B cell (primary cell): ENCODE measurements around the gene CRB1. TPM values are rescaled to one million over a fixed set of nuclear protein-coding genes. Genes with fewer than 3 reads are reported as not detected.

Experiments used
- ATAC-seq: fragments of 200-7000 bp; cut with Tn5 transposase; one replicate; pipeline ENCODE4 v1.10.0; 2021; ENCODE audit warnings: low read depth, mild to moderate bottlenecking, moderate number of reproducible peaks, moderate library complexity
- CTCF ChIA-PET: fragments of 350-600 bp; sonication (Branson Sonifier 250); formaldehyde crosslinking; loops from one replicate; lab custom pipeline; 2021; ENCODE audit warnings: antibody characterized with exemption, inconsistent platforms; lab: Charles Lee
- POLR2A ChIA-PET: fragments of 350-600 bp; sonication (Branson Sonifier 250); formaldehyde crosslinking; loops from one replicate; lab custom pipeline; 2021; ENCODE audit warnings: antibody characterized with exemption; lab: Charles Lee
- DNase-seq: peaks from one replicate; pipeline ENCODE4 v3.0.0; 2013
- H2AFZ ChIP-seq: 2 replicates; pipeline ENCODE4 v1.6.1; 2012; ENCODE audit warnings: mild to moderate bottlenecking, low read depth, low read length; ENCODE audit not compliant: insufficient read depth, poor library complexity, severe bottlenecking
- H3K27ac ChIP-seq, 2 donors: 1 replicate in 1 of 2; 2 replicates in 1 of 2; pipeline ENCODE4 v1.5.1; 2012 to 2013; ENCODE audit warnings: low read length in 2 of 2, mild to moderate bottlenecking in 2 of 2, moderate library complexity in 1 of 2
- H3K27me3 ChIP-seq, 4 experiments: fragments of 200-600 bp in 1 of 4; sonication (generic) in 1 of 4; replicated peaks in 1 of 4; 1 replicate in 2 of 4; 2 replicates in 2 of 4; pipeline versions ENCODE4 v1.6.1 to v1.7.0; 2013 to 2016; ENCODE audit warnings: low read length in 3 of 4, mild to moderate bottlenecking in 2 of 4, mixed read lengths in 1 of 4, moderate library complexity in 1 of 4; ENCODE audit not compliant: insufficient read depth in 4 of 4, control insufficient read depth in 3 of 4; ENCODE audit errors: control extremely low read depth in 1 of 4
- H3K36me3 ChIP-seq, 2 experiments: replicated peaks in 1 of 2; 1 replicate in 1 of 2; 2 replicates in 1 of 2; pipeline versions ENCODE4 v1.6.1 to v1.7.1; 2013; ENCODE audit warnings: low read length in 1 of 2; ENCODE audit not compliant: insufficient read depth in 2 of 2, control insufficient read depth in 1 of 2; ENCODE audit errors: control extremely low read depth in 1 of 2, extremely low read depth in 1 of 2
- H3K4me1 ChIP-seq, 2 donors: fragments of 200-600 bp in 1 of 2; sonication (generic) in 1 of 2; 1 replicate in 1 of 2; 2 replicates in 1 of 2; pipeline versions ENCODE4 v1.5.1 to v1.6.1; 2013 to 2017; ENCODE audit warnings: low read length in 2 of 2; ENCODE audit not compliant: control insufficient read depth in 2 of 2, insufficient read depth in 2 of 2
- H3K4me2 ChIP-seq: replicated peaks from 2 replicates; pipeline ENCODE3; 2012; ENCODE audit warnings: mild to moderate bottlenecking, low read depth, low read length; ENCODE audit not compliant: poor library complexity, severe bottlenecking
- H3K4me3 ChIP-seq, 5 experiments: fragments of 200-600 bp in 1 of 5; sonication (generic) in 1 of 5; 1 replicate in 3 of 5; 2 replicates in 2 of 5; pipeline versions ENCODE4 v1.5.1 to v1.7.0; 2011 to 2016; ENCODE audit warnings: low read length in 4 of 5, mild to moderate bottlenecking in 4 of 5, low read depth in 2 of 5, control low read depth in 1 of 5, moderate library complexity in 1 of 5; ENCODE audit not compliant: insufficient read depth in 1 of 5; ENCODE audit errors: control extremely low read depth in 1 of 5, extremely low read depth in 1 of 5
- H3K79me2 ChIP-seq: fragments of 200-600 bp; sonication (generic); one replicate; pipeline ENCODE4 v1.6.0; 2016; ENCODE audit warnings: low read length; ENCODE audit not compliant: control insufficient read depth, insufficient read depth
- H3K9ac ChIP-seq: fragments of 200-600 bp; sonication (generic); 2 replicates; pipeline ENCODE4 v1.6.1; 2017; ENCODE audit warnings: mild to moderate bottlenecking, low read length, moderate library complexity
- H3K9me3 ChIP-seq, 3 donors: one replicate each; pipeline versions ENCODE4 v1.6.1 to v1.7.1; 2013; ENCODE audit warnings: low read length in 2 of 3; ENCODE audit not compliant: control insufficient read depth in 2 of 3, insufficient read depth in 1 of 3; ENCODE audit errors: control extremely low read depth in 1 of 3
- H4K20me1 ChIP-seq: 2 replicates; pipeline ENCODE4 v1.6.0; 2012; ENCODE audit warnings: mild to moderate bottlenecking, low read length; ENCODE audit not compliant: insufficient read depth, control insufficient read depth, poor library complexity, severe bottlenecking
- H3K27ac Mint-ChIP-seq: one replicate; pipeline ENCODE4 v1.8.0; 2021; ENCODE audit warnings: mixed read lengths
- H3K27me3 Mint-ChIP-seq: one replicate; pipeline ENCODE4 v1.8.0; 2021; ENCODE audit warnings: mixed read lengths
- H3K4me1 Mint-ChIP-seq: one replicate; pipeline ENCODE4 v1.8.0; 2021; ENCODE audit warnings: mixed read lengths
- H3K4me3 Mint-ChIP-seq: one replicate; pipeline ENCODE4 v1.8.0; 2021; ENCODE audit warnings: mixed read lengths
- H3K9me3 Mint-ChIP-seq: one replicate; pipeline ENCODE4 v1.8.0; 2022; ENCODE audit warnings: mixed read lengths; ENCODE audit not compliant: insufficient read depth
- EZH2 ChIP-seq: IDR thresholded peaks from 2 replicates; pipeline ENCODE4 v1.6.1; 2012; ENCODE audit warnings: borderline replicate concordance, low read depth, mild to moderate bottlenecking, moderate library complexity, low read length; ENCODE audit not compliant: insufficient read depth, poor library complexity, severe bottlenecking
- WGBS: methylation state at CpG from one replicate; pipeline ENCODE4 v1.1.5; 2013; ENCODE audit warnings: missing lambda C conversion rate; ENCODE audit not compliant: insufficient coverage; 5-methylcytosine and 5-hydroxymethylcytosine counted together
- intact Hi-C: fragments of 100-400 bp; cut with micrococcal nuclease; formaldehyde crosslinking; loops from one replicate; pipeline ENCODE4 v1.10.0; 2022
- polyA plus RNA-seq: library from polyadenylated mRNA; depleted of rRNA; stranded (reverse); fragments of >200 nt; gene quantifications from 2 replicates; pipeline ENCODE4 v1.2.3, GENCODE V29; 2012
- total RNA-seq, 2 donors: library from RNA; stranded (reverse); fragments of 120-200 nt in 1 of 2; gene quantifications; 1 replicate in 1 of 2; 2 replicates in 1 of 2; pipeline versions ENCODE4 v1.2.3 to v1.2.4, GENCODE V29; 2013 to 2022
- TF ChIP-seq, protein P1 (sequence below): fragments of 200-600 bp; IDR thresholded peaks from one replicate; pipeline ENCODE4 v1.8.0; 2022; ENCODE audit warnings: antibody characterized with exemption, mild to moderate bottlenecking

Gene CRB1
- total and polyA plus RNA-seq, 2 donors (not counting 1 experiment from before 2014, with no cell fraction given), result 0.15 TPM; not detected in 1

DNA sequence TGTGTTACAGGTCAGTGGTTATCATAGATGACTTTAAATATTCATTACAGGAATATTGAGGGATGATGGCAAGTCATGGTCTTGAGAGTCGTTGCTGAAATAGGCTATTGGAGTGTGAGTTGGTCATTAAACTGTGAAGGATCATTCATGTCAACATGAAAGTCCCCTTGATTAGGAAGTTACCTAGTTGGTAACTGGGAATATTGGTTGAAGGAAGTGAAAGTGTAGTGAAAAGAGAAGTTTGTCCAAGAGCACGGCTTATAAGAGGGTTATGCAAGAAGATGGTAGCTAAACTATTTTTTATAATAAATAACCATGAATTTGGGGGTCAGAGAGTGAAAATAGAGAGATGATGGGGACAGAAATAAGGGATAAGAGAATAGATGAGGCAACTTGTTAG is 16.9 kb downstream of the CRB1 start:
- ChIA-PET POLR2A (no interaction called here), CTCF (no interaction called here)
- Histone ChIP-seq H3K4me1 (peaks cover 6 to 7% of the 10 kb centered on the region in 2 donors), H3K9me3 (no peaks in the 10 kb centered on the region), H3K27ac (no peak overlapping the region), H3K4me2 (no peak overlapping the region), H3K27me3 (no peaks in the 10 kb centered on the region), H3K9ac (no peak overlapping the region), H2AFZ (no peak overlapping the region), H3K36me3 (no peaks in the 10 kb centered on the region), H3K79me2 (no peaks in the 10 kb centered on the region), H4K20me1 (no peaks in the 10 kb centered on the region), H3K4me3 (no peak overlapping the region)
- WGBS, result 82% methylated on average over 1 of the region's 2 CpGs
- TF ChIP-seq, protein P1, sequence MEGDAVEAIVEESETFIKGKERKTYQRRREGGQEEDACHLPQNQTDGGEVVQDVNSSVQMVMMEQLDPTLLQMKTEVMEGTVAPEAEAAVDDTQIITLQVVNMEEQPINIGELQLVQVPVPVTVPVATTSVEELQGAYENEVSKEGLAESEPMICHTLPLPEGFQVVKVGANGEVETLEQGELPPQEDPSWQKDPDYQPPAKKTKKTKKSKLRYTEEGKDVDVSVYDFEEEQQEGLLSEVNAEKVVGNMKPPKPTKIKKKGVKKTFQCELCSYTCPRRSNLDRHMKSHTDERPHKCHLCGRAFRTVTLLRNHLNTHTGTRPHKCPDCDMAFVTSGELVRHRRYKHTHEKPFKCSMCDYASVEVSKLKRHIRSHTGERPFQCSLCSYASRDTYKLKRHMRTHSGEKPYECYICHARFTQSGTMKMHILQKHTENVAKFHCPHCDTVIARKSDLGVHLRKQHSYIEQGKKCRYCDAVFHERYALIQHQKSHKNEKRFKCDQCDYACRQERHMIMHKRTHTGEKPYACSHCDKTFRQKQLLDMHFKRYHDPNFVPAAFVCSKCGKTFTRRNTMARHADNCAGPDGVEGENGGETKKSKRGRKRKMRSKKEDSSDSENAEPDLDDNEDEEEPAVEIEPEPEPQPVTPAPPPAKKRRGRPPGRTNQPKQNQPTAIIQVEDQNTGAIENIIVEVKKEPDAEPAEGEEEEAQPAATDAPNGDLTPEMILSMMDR, result no peak
- no peak for TF ChIP-seq EZH2
- ATAC-seq (no peak), DNase-seq (peak; percentile 10)
- intact Hi-C loops, result no loop called here
- Mint-ChIP-seq H3K27me3 (peaks cover 16% of the 10 kb centered on the region), H3K4me3 (no peak overlapping the region), H3K4me1 (peaks cover 8% of the 10 kb centered on the region), H3K9me3 (no peaks in the 10 kb centered on the region), H3K27ac (no peak overlapping the region)

DNA sequence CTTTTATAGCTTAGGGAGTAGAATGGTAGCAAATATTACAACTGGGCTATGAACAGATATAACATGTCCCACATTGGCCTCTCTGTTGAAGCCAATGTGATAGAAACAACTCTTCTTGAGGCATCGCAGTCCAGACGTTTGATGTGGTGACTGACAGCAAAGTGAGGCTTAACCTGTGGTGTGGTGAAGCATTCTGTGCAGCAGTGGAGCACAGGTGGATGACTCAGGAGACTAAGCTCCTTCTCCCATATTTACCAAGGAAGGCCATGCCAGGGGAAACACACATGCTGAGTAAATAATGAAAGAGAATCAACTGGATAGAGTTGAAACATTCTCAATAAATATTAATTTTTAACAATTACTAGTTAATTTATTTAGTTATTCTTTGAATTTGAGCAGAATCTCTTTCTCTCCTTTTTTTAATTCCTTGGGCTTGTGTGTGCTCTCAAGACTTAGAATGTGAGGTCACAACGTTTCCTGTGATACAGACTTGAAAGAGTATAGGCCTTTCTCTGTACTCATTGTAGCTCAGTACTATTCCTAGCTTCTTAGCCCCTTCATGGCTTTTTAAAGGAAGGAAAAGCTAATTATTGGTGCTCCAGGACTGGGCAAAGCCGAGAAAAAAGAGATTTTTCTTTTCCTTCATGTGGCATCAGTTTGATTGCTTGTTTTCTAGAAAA is 17.6 kb downstream of the CRB1 start:
- Histone ChIP-seq H3K27ac (no peak overlapping the region), H3K4me2 (no peak overlapping the region), H3K36me3 (no peaks in the 10 kb centered on the region), H3K4me3 (no peak overlapping the region), H3K9me3 (no peaks in the 10 kb centered on the region), H3K9ac (no peak overlapping the region), H3K79me2 (no peaks in the 10 kb centered on the region), H2AFZ (no peak overlapping the region), H3K4me1 (peaks cover 6 to 7% of the 10 kb centered on the region in 2 donors), H4K20me1 (no peaks in the 10 kb centered on the region), H3K27me3 (no peaks in the 10 kb centered on the region)
- DNase-seq (no peak), ATAC-seq (no peak)
- POLR2A ChIA-PET, result no interaction called here
- Mint-ChIP-seq H3K9me3 (no peaks in the 10 kb centered on the region), H3K4me3 (no peak overlapping the region), H3K4me1 (peaks cover 8% of the 10 kb centered on the region), H3K27me3 (peaks cover 16% of the 10 kb centered on the region), H3K27ac (no peak overlapping the region)
- CTCF ChIA-PET, result no interaction called here
- intact Hi-C loops, result no loop called here
- WGBS, result 100% methylated on average over 1 of the region's 4 CpGs
- TF ChIP-seq, protein P1, result no peak
- TF ChIP-seq EZH2, result no peak
